ENCODE data around the gene TULP1. TPM values are rescaled to one million over a fixed set of nuclear protein-coding genes. Genes with fewer than 3 reads are reported as not detected.

TULP1 gene
- total RNA-seq, 1 experiment from 2014 or later, result not detected

DNA sequence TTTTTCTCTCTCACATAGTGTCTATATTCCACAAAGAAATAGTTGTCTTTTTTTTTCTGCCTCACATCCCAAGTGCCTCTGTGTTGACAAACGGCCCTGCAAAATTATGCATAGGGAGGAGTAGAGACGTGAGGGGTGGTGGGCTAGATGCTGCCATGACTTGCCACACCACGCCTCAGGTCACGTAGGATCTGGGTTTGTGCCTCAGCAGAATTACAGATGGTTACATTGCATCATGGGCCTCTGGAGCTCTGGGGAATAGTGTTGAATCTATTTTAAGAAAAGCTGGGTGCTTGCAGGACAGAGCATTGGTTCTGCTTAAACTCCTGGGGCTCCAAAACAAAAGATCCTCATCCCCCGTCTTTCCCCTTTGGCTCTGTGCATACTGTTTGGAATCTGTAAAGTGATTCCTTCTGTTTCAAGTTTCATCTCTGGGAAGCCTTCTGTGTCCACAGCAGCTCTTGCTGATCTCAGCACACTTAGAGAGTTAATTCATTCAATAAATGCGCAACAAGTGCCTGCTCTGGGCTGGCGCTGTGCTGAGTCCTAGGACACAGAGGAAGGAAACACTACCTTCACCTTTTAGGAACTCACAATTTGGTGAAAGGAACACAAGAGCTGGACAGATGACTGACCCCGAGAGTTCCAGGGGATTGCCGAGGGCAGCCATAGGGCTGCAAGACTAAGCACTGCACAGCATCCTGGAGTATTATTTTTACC, 58.1 kb downstream of the TULP1 start:
- no peak overlapping the region for H3K27ac ChIP-seq
- H3K4me1 ChIP-seq, result peaks cover 15% of the 10 kb centered on the region

DNA sequence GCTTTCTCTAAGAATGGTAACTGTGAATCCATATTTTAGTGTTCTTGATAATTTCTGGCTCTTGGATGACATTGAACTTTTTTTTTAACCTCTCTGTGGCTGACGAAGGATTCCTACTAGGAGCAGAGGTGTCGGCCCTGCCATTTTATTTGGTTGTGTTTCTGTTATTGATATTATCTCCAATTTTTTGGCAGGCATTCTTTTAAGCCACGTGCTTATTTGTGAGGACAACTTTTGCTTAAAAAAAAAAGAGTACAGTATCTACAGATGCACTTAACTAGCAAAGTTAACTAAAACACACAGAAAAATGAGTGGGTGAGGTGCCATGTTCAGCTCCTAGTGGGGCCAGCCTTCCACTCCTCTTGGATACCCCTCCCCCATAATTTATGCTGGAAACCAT, 59.5 kb downstream of the TULP1 start:
- Histone ChIP-seq H3K27ac (no peak overlapping the region), H3K9me3 (replicated peaks) (no peaks in the 10 kb centered on the region), H3K27me3 (0 out of 2 replicates have a peak, but pooled peaks cover 3% of the 10 kb centered on the region), H3K36me3 (no peaks in the 10 kb centered on the region), H3K4me3 (peak overlapping the region; percentile 84), H3K4me1 (peaks cover 15% of the 10 kb centered on the region)
- no peak for DNase-seq

More for the DNA sequence above, 58.1 kb downstream of the TULP1 start:
- H3K27me3 ChIP-seq, result 0 out of 2 replicates have a peak, but pooled peaks cover 2% of the 10 kb centered on the region
- H3K36me3 ChIP-seq, result no peaks in the 10 kb centered on the region; the same call in 1 of the 2 replicates
- no peak overlapping the region for H3K4me3 ChIP-seq
- no peaks in the 10 kb centered on the region for H3K9me3 ChIP-seq (replicated peaks)
- DNase-seq, result no peak

DNA sequence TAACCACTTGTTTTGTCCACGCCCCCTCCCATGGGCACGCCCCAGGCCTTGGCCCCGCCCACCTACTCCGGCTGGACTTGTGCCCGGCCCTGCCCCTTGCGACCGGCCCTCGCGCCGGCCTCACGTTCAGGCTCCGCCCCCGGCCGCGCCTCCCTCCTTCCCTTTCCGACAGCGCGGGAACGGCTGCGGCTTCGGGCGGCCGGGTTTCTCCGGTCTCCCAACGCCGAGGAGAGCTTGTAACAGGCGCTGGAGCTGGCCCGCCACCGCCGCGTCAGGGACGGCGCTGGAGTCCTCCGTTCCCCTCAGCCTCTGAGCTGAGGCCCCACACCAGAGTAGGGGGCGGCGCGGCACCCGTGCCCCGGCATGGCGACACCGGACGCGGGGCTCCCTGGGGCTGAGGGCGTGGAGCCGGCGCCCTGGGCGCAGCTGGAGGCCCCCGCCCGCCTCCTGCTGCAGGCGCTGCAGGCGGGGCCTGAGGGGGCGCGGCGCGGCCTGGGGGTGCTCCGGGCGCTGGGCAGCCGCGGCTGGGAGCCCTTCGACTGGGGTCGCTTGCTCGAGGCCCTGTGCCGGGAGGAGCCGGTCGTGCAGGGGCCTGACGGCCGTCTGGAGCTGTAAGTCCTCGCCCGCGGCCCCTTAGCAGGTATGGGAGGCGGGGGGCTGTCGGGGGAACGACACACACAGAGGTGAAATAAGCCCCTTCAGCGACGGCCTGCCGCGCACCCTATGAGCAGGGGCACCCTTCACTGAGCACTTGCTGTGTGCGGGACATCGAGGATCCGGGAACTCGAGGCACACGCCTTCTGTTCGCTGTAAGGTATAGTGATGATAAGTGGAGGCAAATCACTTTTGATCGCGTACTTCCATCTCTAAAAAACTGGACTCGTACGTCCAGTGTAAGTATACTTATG, 60.3 kb downstream of the TULP1 start, which contains the start of gene FANCE:
TSS of gene FANCE (plus strand) at position 156 of the 908 bp plus-strand sequence. CDS start at position 364, 208 bp downstream.
- H3K4me3 ChIP-seq, result peak within 1 kb of the TSS; percentile 84
- H3K27ac ChIP-seq, result peak within 1 kb of the TSS; percentile 71
- 0 out of 2 replicates have a peak, but pooled peaks cover 3% of the 10 kb centered on the region for H3K27me3 ChIP-seq
- H3K36me3 ChIP-seq, result no peaks in the 10 kb centered on the region
- H3K9me3 ChIP-seq (replicated peaks), result no peaks in the 10 kb centered on the region
- peak; percentile 92 to 93 for DNase-seq
- peaks cover 15% of the 10 kb centered on the region for H3K4me1 ChIP-seq

DNA sequence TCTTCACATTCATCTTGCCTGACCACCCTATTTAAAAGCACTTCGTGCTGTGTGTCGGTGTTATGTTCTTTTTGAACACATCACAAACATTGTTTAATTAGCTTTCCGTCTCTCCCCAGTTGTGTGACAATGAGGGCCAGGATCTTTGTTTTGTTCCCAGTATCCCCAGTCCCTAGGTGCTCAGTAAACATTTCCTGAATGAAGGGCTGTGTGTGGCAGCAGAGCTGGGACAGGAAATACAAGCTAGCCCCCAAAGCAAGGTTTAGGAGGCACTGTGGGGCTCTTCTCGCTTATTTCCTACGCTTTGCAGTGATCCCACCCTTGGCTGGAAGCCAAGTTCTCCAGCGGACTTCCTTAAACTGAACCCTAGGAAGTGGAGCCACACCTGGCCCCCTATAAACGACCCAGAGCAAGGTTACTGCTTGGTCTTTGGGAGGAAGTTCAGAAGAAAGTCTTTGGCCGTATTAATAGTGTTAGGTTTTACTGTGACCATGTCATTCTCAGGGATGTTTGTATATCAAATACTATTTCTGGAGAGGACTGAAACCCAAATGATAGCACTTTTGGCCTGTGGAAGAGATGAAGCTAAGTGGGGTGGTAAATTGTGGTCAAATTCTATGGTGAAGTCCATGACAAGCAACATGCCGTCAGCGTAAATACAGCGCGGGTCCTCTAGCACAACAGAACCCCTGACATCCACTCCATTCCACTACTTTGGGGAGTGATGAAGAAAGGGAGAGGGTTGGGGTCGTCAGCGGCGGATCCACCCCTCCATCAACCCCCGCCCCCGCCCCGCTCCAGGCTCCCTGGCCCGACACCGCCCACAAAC, 61.1 kb downstream of the TULP1 start:
- no peaks in the 10 kb centered on the region for H3K36me3 ChIP-seq
- H3K4me1 ChIP-seq, result peaks cover 15% of the 10 kb centered on the region
- 0 out of 2 replicates have a peak, but pooled peaks cover 3% of the 10 kb centered on the region for H3K27me3 ChIP-seq
- H3K9me3 ChIP-seq (replicated peaks), result no peaks in the 10 kb centered on the region
- H3K4me3 ChIP-seq, result peak overlapping the region; percentile 84
- peak; percentile 40 to 59 for DNase-seq
- no peak overlapping the region for H3K27ac ChIP-seq

DNA sequence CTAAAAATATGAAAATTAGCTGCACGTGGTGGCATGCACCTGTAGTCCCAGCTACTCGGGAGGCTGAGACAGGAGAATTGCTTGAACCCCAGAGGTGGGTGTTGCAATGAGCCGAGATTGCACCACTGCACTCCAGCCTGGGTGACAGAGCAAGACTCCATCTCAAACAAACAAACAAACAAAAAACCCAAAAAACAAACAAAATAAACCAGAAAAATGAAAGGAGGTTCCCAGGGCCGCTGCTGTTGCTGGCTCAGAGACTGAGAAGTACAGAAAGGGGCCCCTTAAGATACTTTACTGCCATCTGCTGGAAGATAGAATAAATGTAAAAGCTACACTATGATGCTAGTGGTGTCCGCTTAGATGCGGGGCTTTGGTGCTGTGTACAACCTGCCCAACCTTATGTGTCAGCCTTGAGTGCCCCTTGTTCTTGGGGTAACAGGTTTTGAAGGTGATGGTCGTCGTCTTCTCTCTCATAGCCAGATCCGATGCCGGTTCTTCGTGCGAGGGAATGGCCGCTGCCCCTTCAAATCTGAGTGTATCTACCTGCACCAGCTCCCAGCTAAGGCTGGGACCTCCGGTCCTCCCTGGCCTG, 63.3 kb downstream of the TULP1 start:
- peak; percentile 25 to 80 for DNase-seq

DNA sequence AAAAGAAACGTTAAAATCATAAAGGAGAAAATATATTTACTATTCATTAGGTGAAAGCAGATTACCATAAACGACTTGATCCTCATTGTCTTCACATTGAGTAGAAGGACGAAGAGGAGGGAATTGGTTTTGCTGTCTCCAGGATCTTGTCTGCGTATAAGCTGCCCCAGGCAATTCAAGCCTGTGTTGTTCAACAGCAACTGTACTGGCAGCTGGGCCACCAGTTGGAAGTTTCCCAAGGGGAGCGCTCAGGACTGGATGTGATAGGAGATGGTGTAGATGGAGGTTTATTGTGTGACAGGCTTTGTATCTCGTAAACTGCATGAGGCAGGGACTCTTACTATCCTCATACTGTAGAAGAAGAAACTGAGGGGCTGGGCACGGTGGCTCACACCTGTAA, 64.5 kb downstream of the TULP1 start:
- Histone ChIP-seq H3K9me3 (replicated peaks) (no peaks in the 10 kb centered on the region), H3K4me1 (peaks cover 7% of the 10 kb centered on the region), H3K36me3 (no peaks in the 10 kb centered on the region), H3K27ac (no peak overlapping the region), H3K27me3 (0 out of 2 replicates have a peak, but pooled peaks cover 3% of the 10 kb centered on the region), H3K4me3 (no peak overlapping the region)
- DNase-seq, result peak; percentile 69 to 78

More for the DNA sequence above, 63.3 kb downstream of the TULP1 start:
- Histone ChIP-seq H3K9me3 (replicated peaks) (no peaks in the 10 kb centered on the region), H3K36me3 (no peaks in the 10 kb centered on the region), H3K4me3 (no peak overlapping the region), H3K27me3 (0 out of 2 replicates have a peak, but pooled peaks cover 3% of the 10 kb centered on the region), H3K27ac (no peak overlapping the region), H3K4me1 (peaks cover 11% of the 10 kb centered on the region)

Other genes starting within 250 kb of the TULP1 start
- 0.20 and 1.9 TPM in 2 replicates for gene DEF6, start 215.1 kb downstream of the TULP1 start, total RNA-seq (2014; rRNA removed; shearing (Covaris generic))
- gene PPARD, start 170.3 kb downstream of the TULP1 start, total RNA-seq (2014; rRNA removed; shearing (Covaris generic)), result 9.5 and 10.6 TPM in 2 replicates
- 10.5 and 10.9 TPM in 2 replicates for gene FANCE, start 60.6 kb downstream of the TULP1 start, total RNA-seq (2014; rRNA removed; shearing (Covaris generic))
- gene RPL10A, start 44.5 kb downstream of the TULP1 start, total RNA-seq (2014; rRNA removed; shearing (Covaris generic)), result 2,010 and 2,016 TPM in 2 replicates
- 8.4 and 8.8 TPM in 2 replicates for gene TEAD3, start 15.8 kb downstream of the TULP1 start, total RNA-seq (2014; rRNA removed; shearing (Covaris generic))
- not detected in 2 replicates for gene FKBP5, start 176.0 kb upstream of the TULP1 start, total RNA-seq (2014; rRNA removed; shearing (Covaris generic))
- gene ARMC12, start 224.1 kb upstream of the TULP1 start, total RNA-seq (2014; rRNA removed; shearing (Covaris generic)), result not detected in 2 replicates

Data from SJCRH30 (cell line).